Endothelial cell of umbilical vein (primary cell): ENCODE results near the gene SEPTIN5. TPM values are rescaled to one million over a fixed set of nuclear protein-coding genes. Genes with fewer than 3 reads are reported as not detected.

ENCODE experiments used
- BruUV-seq: library from RNA; stranded (reverse); fragments of 400-500 nt; replicated peaks from 2 replicates; lab custom pipeline; 2021; lab: Mats Ljungman, UMichigan
- CTCF ChIA-PET: fragments of 300-600, 350-600 bp; sonication (Branson Sonifier 250); formaldehyde crosslinking; loops from one replicate; lab custom pipeline; 2021; ENCODE audit warnings: antibody characterized with exemption, inconsistent platforms; lab: Charles Lee
- POLR2A ChIA-PET: fragments of 300-600, 350-600 bp; sonication (Branson Sonifier 250); formaldehyde crosslinking; loops from one replicate; lab custom pipeline; 2021; ENCODE audit warnings: antibody characterized with exemption, inconsistent platforms; lab: Charles Lee
- DNase-seq: peaks from one replicate; pipeline ENCODE4 v3.0.0-alpha.2; 2011; ENCODE audit warnings: low read depth, low spot score
- FAIRE-seq: peaks from 2 replicates; lab custom pipeline; 2011; peaks lifted over from hg19 to GRCh38; lab: Jason Lieb, UNC
- H2AFZ ChIP-seq: 2 replicates; pipeline ENCODE4 v1.6.0; 2012; ENCODE audit warnings: low read depth, low read length, control low read depth, inconsistent platforms
- H3K27ac ChIP-seq: 2 replicates; pipeline ENCODE4 v1.5.1; 2011; ENCODE audit warnings: low read depth, mild to moderate bottlenecking, control low read depth, low read length, moderate library complexity; ENCODE audit not compliant: insufficient read depth
- H3K27me3 ChIP-seq, 2 experiments: 2 replicates each; pipeline versions ENCODE4 v1.6.0 to v1.6.1; 2011; ENCODE audit warnings: low read length in 2 of 2, mixed read lengths in 1 of 2; ENCODE audit not compliant: control insufficient read depth in 2 of 2, insufficient read depth in 2 of 2
- H3K36me3 ChIP-seq, 2 experiments: 2 replicates in 1 of 2; 3 replicates in 1 of 2; pipeline ENCODE4 v1.5.1; 2011; ENCODE audit warnings: low read length in 2 of 2, mild to moderate bottlenecking in 1 of 2, moderate library complexity in 1 of 2; ENCODE audit not compliant: control insufficient read depth in 2 of 2, insufficient read depth in 2 of 2; ENCODE audit errors: extremely low read depth in 1 of 2
- H3K4me1 ChIP-seq: 3 replicates; pipeline ENCODE4 v1.5.1; 2011; ENCODE audit warnings: mild to moderate bottlenecking, low read length; ENCODE audit not compliant: control insufficient read depth, insufficient read depth; ENCODE audit errors: extremely low read depth
- H3K4me2 ChIP-seq: 2 replicates; pipeline ENCODE4 v1.6.1; 2011; ENCODE audit warnings: low read length, control low read depth, mixed read lengths; ENCODE audit not compliant: insufficient read depth
- H3K4me3 ChIP-seq, 3 experiments: fragments of 200-600 bp in 1 of 3; sonication (generic), shearing (Covaris generic) in 1 of 3; replicated peaks in 1 of 3; 2 replicates each; pipeline ENCODE4 v1.5.1; 2011 to 2016; ENCODE audit warnings: control low read depth in 3 of 3, low read length in 3 of 3, mild to moderate bottlenecking in 2 of 3, inconsistent platforms in 1 of 3, low read depth in 1 of 3, moderate library complexity in 1 of 3; ENCODE audit not compliant: insufficient read depth in 1 of 3
- H3K79me2 ChIP-seq: 2 replicates; pipeline ENCODE4 v1.6.0; 2012; ENCODE audit warnings: low read length, inconsistent platforms; ENCODE audit not compliant: control insufficient read depth, insufficient read depth
- H3K9ac ChIP-seq: replicated peaks from 2 replicates; pipeline ENCODE3; 2011; ENCODE audit warnings: low read length, control low read depth; ENCODE audit not compliant: insufficient read depth; ENCODE audit errors: extremely low read depth
- H3K9me1 ChIP-seq: replicated peaks from 3 replicates; pipeline ENCODE4 v1.6.0; 2011; ENCODE audit warnings: mild to moderate bottlenecking, low read length; ENCODE audit not compliant: control insufficient read depth, insufficient read depth; ENCODE audit errors: extremely low read depth
- H3K9me3 ChIP-seq: replicated peaks from 2 replicates; pipeline ENCODE4 v1.5.1; 2012; ENCODE audit warnings: low read length, inconsistent platforms; ENCODE audit not compliant: control insufficient read depth, insufficient read depth
- H4K20me1 ChIP-seq: replicated peaks from 2 replicates; pipeline ENCODE3; 2011; ENCODE audit warnings: mild to moderate bottlenecking, low read length; ENCODE audit not compliant: control insufficient read depth, insufficient read depth; ENCODE audit errors: extremely low read depth
- EZH2 ChIP-seq: IDR thresholded peaks from 2 replicates; pipeline ENCODE4 v1.6.1; 2012; ENCODE audit warnings: borderline replicate concordance, low read depth, mild to moderate bottlenecking, moderate library complexity, low read length, inconsistent platforms; ENCODE audit not compliant: severe bottlenecking
- FOS ChIP-seq: IDR thresholded peaks from 2 replicates; pipeline ENCODE4 v1.6.1; 2011; ENCODE audit warnings: mild to moderate bottlenecking, low read length, moderate library complexity, borderline replicate concordance; ENCODE audit not compliant: insufficient read depth
- GATA2 ChIP-seq: IDR thresholded peaks from 2 replicates; pipeline ENCODE4 v1.7.0; 2011; ENCODE audit warnings: low read depth, mild to moderate bottlenecking, moderate library complexity, mixed read lengths, low read length; ENCODE audit not compliant: insufficient read length, insufficient read depth
- JUN ChIP-seq: IDR thresholded peaks from 2 replicates; pipeline ENCODE4 v1.6.1; 2011; ENCODE audit warnings: borderline replicate concordance, low read depth; ENCODE audit not compliant: insufficient read length, insufficient read depth
- MYC ChIP-seq: IDR thresholded peaks from one replicate; pipeline ENCODE4 v1.6.1; 2011; ENCODE audit warnings: mild to moderate bottlenecking, low read depth, low read length
- POLR2A ChIP-seq: IDR thresholded peaks from 2 replicates; pipeline ENCODE4 v1.6.1; 2012; ENCODE audit warnings: low read depth, mild to moderate bottlenecking, control low read depth, low read length
- POLR2AphosphoS5 ChIP-seq: IDR thresholded peaks from 2 replicates; pipeline ENCODE4 v1.6.1; 2012; ENCODE audit warnings: low read depth, mild to moderate bottlenecking, control low read depth, low read length, moderate library complexity; ENCODE audit not compliant: insufficient read depth
- dilution Hi-C: fragments of 300-500 bp; cut with MboI; formaldehyde crosslinking; loops from one replicate; pipeline ENCODE4 v1.15.0; 2019; ENCODE audit warnings: low sequenced_read_pairs; ENCODE audit not compliant: extremely low pct_ligation_motif_present
- intact Hi-C: fragments of 100-400 bp; cut with micrococcal nuclease; formaldehyde crosslinking; loops from one replicate; pipeline ENCODE4 v1.10.0; 2022
- polyA plus RNA-seq, 4 experiments: library from polyadenylated mRNA; depleted of rRNA in 3 of 4; stranded (reverse) in 3 of 4; unstranded in 1 of 4; fragments of >200 nt; gene quantifications; 2 replicates each; pipeline versions ENCODE4 v1.2.1 to v1.2.3, GENCODE V29; 2011 to 2012; ENCODE audit warnings: missing spikeins in 1 of 4
- total RNA-seq: library from RNA; stranded (reverse); gene quantifications from 2 replicates; pipeline ENCODE4 v1.2.3, GENCODE V29; 2021
- TF ChIP-seq, protein P1 (sequence below), 2 donors: IDR thresholded peaks; 1 replicate in 1 of 2; 2 replicates in 1 of 2; pipeline ENCODE4 v1.5.1; 2011; ENCODE audit warnings: low read length in 2 of 2, mild to moderate bottlenecking in 2 of 2, moderate library complexity in 2 of 2, control low read depth in 1 of 2, inconsistent platforms in 1 of 2, low read depth in 1 of 2; ENCODE audit not compliant: insufficient read depth in 1 of 2; ENCODE audit errors: extremely low read depth in 1 of 2
- TF ChIP-seq, protein P2 (sequence below): IDR thresholded peaks from 2 replicates; pipeline ENCODE4 v1.6.1; 2011; ENCODE audit not compliant: insufficient read depth, insufficient read length

Gene SEPTIN5
- total and polyA plus RNA-seq, 2 donors (not counting 3 experiments of a cell fraction or from before 2014, with no cell fraction given) = 31.1 to 35.8 TPM

GRCh38 chr22:19680911-19681862 is 33.1 kb upstream of the SEPTIN5 start:
- Histone ChIP-seq H3K9me3 (no peaks in the 10 kb centered on the region), H3K4me3 (no peak overlapping the region), H3K27ac (no peak overlapping the region), H3K27me3 (peaks cover 3 to 24% of the 10 kb centered on the region in 2 experiments), H3K9ac (no peak overlapping the region), H4K20me1 (no peaks in the 10 kb centered on the region), H3K4me2 (no peak overlapping the region), H3K36me3 (no peaks in the 10 kb centered on the region), H3K4me1 (no peaks in the 10 kb centered on the region), H3K79me2 (no peaks in the 10 kb centered on the region), H3K9me1 (no peaks in the 10 kb centered on the region), H2AFZ (no peak overlapping the region)
- DNase-seq (no peak), FAIRE-seq (no peak)
- ChIA-PET POLR2A (no interaction called here), CTCF (interaction anchor here (1.6 to 2.2 kb wide), 3 partner anchors 35 to 196 kb away, joined by 3 to 14 read pairs (median 9); no protein-coding TSS in a partner anchor)
- BruUV-seq = no TSS peak
- dilution Hi-C loops = no loop called here
- TF ChIP-seq MYC (no peak), FOS (no peak)
- TF ChIP-seq, protein P1, sequence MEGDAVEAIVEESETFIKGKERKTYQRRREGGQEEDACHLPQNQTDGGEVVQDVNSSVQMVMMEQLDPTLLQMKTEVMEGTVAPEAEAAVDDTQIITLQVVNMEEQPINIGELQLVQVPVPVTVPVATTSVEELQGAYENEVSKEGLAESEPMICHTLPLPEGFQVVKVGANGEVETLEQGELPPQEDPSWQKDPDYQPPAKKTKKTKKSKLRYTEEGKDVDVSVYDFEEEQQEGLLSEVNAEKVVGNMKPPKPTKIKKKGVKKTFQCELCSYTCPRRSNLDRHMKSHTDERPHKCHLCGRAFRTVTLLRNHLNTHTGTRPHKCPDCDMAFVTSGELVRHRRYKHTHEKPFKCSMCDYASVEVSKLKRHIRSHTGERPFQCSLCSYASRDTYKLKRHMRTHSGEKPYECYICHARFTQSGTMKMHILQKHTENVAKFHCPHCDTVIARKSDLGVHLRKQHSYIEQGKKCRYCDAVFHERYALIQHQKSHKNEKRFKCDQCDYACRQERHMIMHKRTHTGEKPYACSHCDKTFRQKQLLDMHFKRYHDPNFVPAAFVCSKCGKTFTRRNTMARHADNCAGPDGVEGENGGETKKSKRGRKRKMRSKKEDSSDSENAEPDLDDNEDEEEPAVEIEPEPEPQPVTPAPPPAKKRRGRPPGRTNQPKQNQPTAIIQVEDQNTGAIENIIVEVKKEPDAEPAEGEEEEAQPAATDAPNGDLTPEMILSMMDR (IDR thresholded peaks at IDR 0.05; ENCODE audit: extremely low read depth in 1 of 2, insufficient read depth in 1 of 2, low read depth in 1 of 2, low read length in 2 of 2) = no peak
- intact Hi-C loops = no loop called here

DNA sequence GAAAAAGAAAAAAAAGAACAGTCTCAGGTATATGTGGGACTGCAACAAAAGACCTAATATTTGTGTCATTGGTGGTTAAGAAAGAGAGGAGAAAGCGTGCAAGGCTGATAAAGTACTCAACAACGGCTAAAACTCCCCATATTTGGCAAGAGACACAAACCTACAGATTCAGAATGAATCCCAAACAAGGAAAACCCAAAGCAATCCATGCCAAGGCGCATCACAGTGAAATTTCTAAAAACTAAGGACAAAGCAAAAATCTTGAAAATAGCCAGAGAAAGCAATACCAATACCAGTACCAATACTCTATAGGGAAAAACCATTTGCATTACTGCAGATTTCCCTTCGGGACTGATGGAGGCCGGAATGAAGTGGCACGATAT is 32.4 kb upstream of the SEPTIN5 start:
- DNase-seq = no peak
- intact Hi-C loops = no loop called here
- Histone ChIP-seq H3K4me3 (no peak overlapping the region), H3K9ac (no peak overlapping the region), H3K36me3 (no peaks in the 10 kb centered on the region), H3K79me2 (no peaks in the 10 kb centered on the region), H3K27ac (no peak overlapping the region), H3K9me1 (no peaks in the 10 kb centered on the region), H3K27me3 (peaks cover 3 to 26% of the 10 kb centered on the region in 2 experiments), H2AFZ (no peak overlapping the region), H3K9me3 (no peaks in the 10 kb centered on the region), H4K20me1 (no peaks in the 10 kb centered on the region), H3K4me1 (no peaks in the 10 kb centered on the region), H3K4me2 (no peak overlapping the region)
- ChIA-PET POLR2A (no interaction called here), CTCF (no interaction called here)
- no peak for FAIRE-seq
- TF ChIP-seq GATA2 = no peak
- no peak for TF ChIP-seq POLR2AphosphoS5
- TF ChIP-seq POLR2A = no peak
- TF ChIP-seq, protein P2, sequence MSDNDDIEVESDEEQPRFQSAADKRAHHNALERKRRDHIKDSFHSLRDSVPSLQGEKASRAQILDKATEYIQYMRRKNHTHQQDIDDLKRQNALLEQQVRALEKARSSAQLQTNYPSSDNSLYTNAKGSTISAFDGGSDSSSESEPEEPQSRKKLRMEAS = no peak
- TF ChIP-seq MYC = no peak
- no peak for TF ChIP-seq EZH2
- no peak for TF ChIP-seq JUN
- TF ChIP-seq, protein P1 (IDR thresholded peaks at IDR 0.05; ENCODE audit: extremely low read depth in 1 of 2, insufficient read depth in 1 of 2, low read depth in 1 of 2, low read length in 2 of 2) = no peak
- no peak for TF ChIP-seq FOS
- dilution Hi-C loops = no loop called here
- BruUV-seq = no TSS peak
